H9 (cell line): ENCODE data around the gene FNDC7. TPM values are rescaled to one million over a fixed set of nuclear protein-coding genes. Genes with fewer than 3 reads are reported as not detected.
A peak's percentile ranks its signal among the peaks of the same experiment; 100 is the strongest.

Source experiments
- DNase-seq: peaks from one replicate; pipeline ENCODE4 v3.0.0-alpha.2; 2017
- H2AFZ ChIP-seq: one replicate; pipeline ENCODE4 v1.6.1; 2013; ENCODE audit warnings: mild to moderate bottlenecking, low read length, control low read depth, moderate library complexity
- H2AK5ac ChIP-seq: 2 replicates; pipeline ENCODE4 v1.6.1; 2013; ENCODE audit warnings: low read length, control low read depth, mixed read lengths; ENCODE audit not compliant: insufficient read length
- H2BK120ac ChIP-seq: one replicate; pipeline ENCODE4 v1.6.1; 2013; ENCODE audit warnings: low read depth, mild to moderate bottlenecking, low read length, control low read depth, inconsistent platforms; ENCODE audit not compliant: poor library complexity, severe bottlenecking
- H2BK12ac ChIP-seq: 2 replicates; pipeline ENCODE4 v1.6.1; 2013; ENCODE audit warnings: low read length, control low read depth, mixed read lengths, low read depth; ENCODE audit not compliant: insufficient read length
- H2BK15ac ChIP-seq: 2 replicates; pipeline ENCODE4 v1.6.1; 2013; ENCODE audit warnings: low read depth, low read length, control low read depth
- H2BK20ac ChIP-seq: one replicate; pipeline ENCODE4 v1.6.1; 2013; ENCODE audit warnings: low read depth, mild to moderate bottlenecking, low read length, control low read depth, inconsistent platforms; ENCODE audit not compliant: poor library complexity, severe bottlenecking
- H2BK5ac ChIP-seq: 2 replicates; pipeline ENCODE4 v1.6.1; 2013; ENCODE audit warnings: low read length, control low read depth, mixed read lengths; ENCODE audit not compliant: insufficient read length
- H3K14ac ChIP-seq: 2 replicates; pipeline ENCODE4 v1.6.1; 2013; ENCODE audit warnings: low read length, control low read depth; ENCODE audit not compliant: insufficient read depth
- H3K18ac ChIP-seq: 2 replicates; pipeline ENCODE4 v1.6.1; 2013; ENCODE audit warnings: low read depth, mild to moderate bottlenecking, mixed read lengths, low read length, control low read depth; ENCODE audit not compliant: insufficient read length
- H3K23ac ChIP-seq: 2 replicates; pipeline ENCODE4 v1.6.1; 2013; ENCODE audit warnings: low read length, control low read depth, mixed read lengths, low read depth; ENCODE audit not compliant: insufficient read length
- H3K23me2 ChIP-seq: 2 replicates; pipeline ENCODE4 v1.6.1; 2013; ENCODE audit warnings: low read depth, mild to moderate bottlenecking, mixed read lengths, low read length, control low read depth; ENCODE audit not compliant: insufficient read length, poor library complexity, severe bottlenecking
- H3K27ac ChIP-seq: 2 replicates; pipeline ENCODE4 v1.5.1; 2013; ENCODE audit warnings: low read length, control low read depth, mixed read lengths, low read depth; ENCODE audit not compliant: insufficient read length
- H3K27me3 ChIP-seq: 2 replicates; pipeline ENCODE4 v1.6.1; 2013; ENCODE audit warnings: low read length, control low read depth, inconsistent platforms; ENCODE audit not compliant: insufficient read depth
- H3K4ac ChIP-seq: 2 replicates; pipeline ENCODE4 v1.6.1; 2013; ENCODE audit warnings: low read depth, mild to moderate bottlenecking, control low read depth, inconsistent platforms, low read length, moderate library complexity
- H3K4me1 ChIP-seq: 2 replicates; pipeline ENCODE4 v1.6.1; 2013; ENCODE audit warnings: low read length, control low read depth, inconsistent platforms; ENCODE audit not compliant: insufficient read depth
- H3K4me2 ChIP-seq: 2 replicates; pipeline ENCODE4 v1.6.1; 2013; ENCODE audit warnings: low read length, control low read depth, mixed read lengths; ENCODE audit not compliant: insufficient read length, insufficient read depth
- H3K56ac ChIP-seq: 2 replicates; pipeline ENCODE4 v1.6.1; 2013; ENCODE audit warnings: low read depth, mild to moderate bottlenecking, mixed read lengths, low read length, control low read depth; ENCODE audit not compliant: insufficient read length
- H3K79me1 ChIP-seq: 2 replicates; pipeline ENCODE4 v1.6.1; 2013; ENCODE audit warnings: low read depth, mild to moderate bottlenecking, moderate library complexity, low read length, control low read depth, inconsistent platforms; ENCODE audit not compliant: insufficient read depth, poor library complexity, severe bottlenecking
- H3K79me2 ChIP-seq: 2 replicates; pipeline ENCODE4 v1.6.1; 2013; ENCODE audit warnings: low read length, control low read depth, inconsistent platforms; ENCODE audit not compliant: insufficient read depth
- H3K9ac ChIP-seq: 2 replicates; pipeline ENCODE4 v1.6.1; 2013; ENCODE audit warnings: low read length, control low read depth, mixed read lengths; ENCODE audit not compliant: insufficient read length; ENCODE audit errors: extremely low read depth
- H3K9me3 ChIP-seq: one replicate; pipeline ENCODE4 v1.6.1; 2013; ENCODE audit warnings: low read depth, low read length, inconsistent platforms; ENCODE audit not compliant: control insufficient read depth
- H3T11ph ChIP-seq: one replicate; pipeline ENCODE4 v1.6.1; 2013; ENCODE audit warnings: mild to moderate bottlenecking, low read length, control low read depth, inconsistent platforms
- H4K20me1 ChIP-seq: one replicate; pipeline ENCODE4 v1.6.1; 2013; ENCODE audit not compliant: control insufficient read depth, insufficient read length, insufficient read depth
- H4K5ac ChIP-seq: 2 replicates; pipeline ENCODE4 v1.6.1; 2013; ENCODE audit warnings: low read depth, mild to moderate bottlenecking, mixed read lengths, low read length, control low read depth; ENCODE audit not compliant: insufficient read length
- H4K8ac ChIP-seq: replicated peaks from 2 replicates; pipeline ENCODE4 v1.6.1; 2013; ENCODE audit warnings: low read length, control low read depth, mixed read lengths, low read depth; ENCODE audit not compliant: insufficient read length
- H4K91ac ChIP-seq: 2 replicates; pipeline ENCODE4 v1.6.1; 2013; ENCODE audit warnings: low read depth, mild to moderate bottlenecking, moderate library complexity, mixed read lengths, low read length, control low read depth; ENCODE audit not compliant: insufficient read length
- H3K27ac Mint-ChIP-seq, 3 experiments: 2 replicates in 2 of 3; 3 replicates in 1 of 3; pipeline ENCODE4 v1.8.0; 2020 to 2021; ENCODE audit warnings: mixed read lengths in 3 of 3, mild to moderate bottlenecking in 1 of 3, moderate library complexity in 1 of 3
- H3K27me3 Mint-ChIP-seq: 2 replicates; pipeline ENCODE4 v1.8.0; 2021; ENCODE audit warnings: low read depth, mild to moderate bottlenecking, moderate library complexity, mixed read lengths
- H3K36me3 Mint-ChIP-seq, 3 experiments: 2 replicates in 2 of 3; 3 replicates in 1 of 3; pipeline ENCODE4 v1.8.0; 2020 to 2021; ENCODE audit warnings: low read depth in 3 of 3, mixed read lengths in 3 of 3; ENCODE audit not compliant: insufficient read depth in 1 of 3
- H3K4me1 Mint-ChIP-seq, 2 experiments: 2 replicates each; pipeline ENCODE4 v1.8.0; 2020; ENCODE audit warnings: mixed read lengths in 2 of 2
- H3K4me3 Mint-ChIP-seq, 2 experiments: 2 replicates in 1 of 2; 3 replicates in 1 of 2; pipeline ENCODE4 v1.8.0; 2020 to 2021; ENCODE audit warnings: mild to moderate bottlenecking in 2 of 2, mixed read lengths in 2 of 2, moderate library complexity in 1 of 2
- H3K9me3 Mint-ChIP-seq, 2 experiments: 2 replicates in 1 of 2; 3 replicates in 1 of 2; pipeline ENCODE4 v1.8.0; 2020; ENCODE audit warnings: mild to moderate bottlenecking in 2 of 2, mixed read lengths in 2 of 2, moderate library complexity in 1 of 2
- CTCF ChIP-seq: fragments of 200-600 bp; sonication (generic); conservative IDR thresholded peaks from 3 replicates; pipeline ENCODE4 v1.8.0; 2021; ENCODE audit warnings: antibody characterized with exemption, mild to moderate bottlenecking
- total RNA-seq: library from RNA; stranded (reverse); gene quantifications from 2 replicates; pipeline ENCODE4 v1.2.1, GENCODE V29; 2021

FNDC7 gene
- total RNA-seq, 1 experiment from 2014 or later: 0.13 TPM

- no peak overlapping the region for H4K8ac ChIP-seq
- no peaks in the 10 kb centered on the region for H4K20me1 ChIP-seq
- H3K9ac ChIP-seq: no peak overlapping the region
- H3K36me3 Mint-ChIP-seq: peaks cover 0 to 40% (median 24%) of the 10 kb centered on the region in 3 experiments; a peak in 5 of 7 replicates
- no peak overlapping the region for H4K91ac ChIP-seq
- H3K18ac ChIP-seq: no peak overlapping the region
- no peak overlapping the region for H3T11ph ChIP-seq
- H3K79me2 ChIP-seq: no peaks in the 10 kb centered on the region
- no peaks in the 10 kb centered on the region; the same call in 1 of the 2 replicates for H3K27me3 ChIP-seq
- H3K9me3 Mint-ChIP-seq: no peaks in the 10 kb centered on the region
- no peak overlapping the region for H4K5ac ChIP-seq
- H2AK5ac ChIP-seq: no peak overlapping the region
- no peaks in the 10 kb centered on the region for H3K4me1 Mint-ChIP-seq
- no peak overlapping the region for H3K14ac ChIP-seq
- H3K23me2 ChIP-seq: no peaks in the 10 kb centered on the region
- H2BK5ac ChIP-seq: no peak overlapping the region
- no peak overlapping the region for H2BK20ac ChIP-seq
- DNase-seq: no peak
- H3K4ac ChIP-seq: no peak overlapping the region
- H3K4me3 Mint-ChIP-seq: no peak overlapping the region
- H3K9me3 ChIP-seq: no peaks in the 10 kb centered on the region
- no peaks in the 10 kb centered on the region for H3K4me1 ChIP-seq
- H3K27ac Mint-ChIP-seq: 0 out of 7 replicates have a peak overlapping the region, but pooled peaks of 1 of the 3 experiments have one; percentile 44
- H2AFZ ChIP-seq: no peak overlapping the region
- no peak overlapping the region for H3K56ac ChIP-seq
- no peak overlapping the region for H2BK120ac ChIP-seq
- H3K27me3 Mint-ChIP-seq: no peaks in the 10 kb centered on the region
- H3K79me1 ChIP-seq: no peaks in the 10 kb centered on the region
- H3K27ac ChIP-seq: no peak overlapping the region
- TF ChIP-seq CTCF: no peak
- H2BK12ac ChIP-seq: no peak overlapping the region
- H3K23ac ChIP-seq: no peak overlapping the region
- no peak overlapping the region for H3K4me2 ChIP-seq
- no peak overlapping the region for H2BK15ac ChIP-seq
Measured at GRCh38 chr1:108758796-108759195, 46.1 kb downstream of the FNDC7 start.
